HG02885 (cell line): ENCODE measurements around the gene NEB.
"Not testable (repeated sequence)": the region's sequence is repeated elsewhere in the genome, so short reads cannot be mapped to it uniquely, and the experiment has no call there.

Source experiments
- ATAC-seq: cut with Tn5 transposase; IDR thresholded peaks from one replicate; pipeline ENCODE4 v1.9.1; 2021; ENCODE audit warnings: mild to moderate bottlenecking; ENCODE audit not compliant: unreplicated experiment, poor library complexity

The NEB gene

GRCh38 chr2:151761687-151762086 lies 27.4 kb upstream of the NEB start:
- no peak for ATAC-seq

DNA sequence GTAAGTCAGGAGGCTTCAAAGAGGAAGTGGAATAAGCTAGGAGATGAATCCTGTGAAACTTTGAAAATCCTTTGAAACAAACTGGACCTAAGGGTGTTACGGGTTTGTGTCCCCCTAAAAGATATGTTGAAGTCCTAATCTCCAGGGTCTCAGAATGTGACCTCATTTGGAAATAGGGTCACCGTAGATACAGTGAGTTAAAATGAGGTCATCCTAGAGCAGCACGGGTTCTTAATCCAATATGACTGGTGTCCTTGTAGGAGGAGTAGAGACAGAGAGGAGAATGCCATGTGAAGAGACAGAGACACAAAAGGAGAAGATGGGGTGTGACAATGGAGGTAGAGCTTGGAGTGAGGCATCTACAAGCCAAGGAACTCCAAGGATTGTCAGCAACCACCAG lies 26.9 kb upstream of the NEB start:
- ATAC-seq: no peak

DNA sequence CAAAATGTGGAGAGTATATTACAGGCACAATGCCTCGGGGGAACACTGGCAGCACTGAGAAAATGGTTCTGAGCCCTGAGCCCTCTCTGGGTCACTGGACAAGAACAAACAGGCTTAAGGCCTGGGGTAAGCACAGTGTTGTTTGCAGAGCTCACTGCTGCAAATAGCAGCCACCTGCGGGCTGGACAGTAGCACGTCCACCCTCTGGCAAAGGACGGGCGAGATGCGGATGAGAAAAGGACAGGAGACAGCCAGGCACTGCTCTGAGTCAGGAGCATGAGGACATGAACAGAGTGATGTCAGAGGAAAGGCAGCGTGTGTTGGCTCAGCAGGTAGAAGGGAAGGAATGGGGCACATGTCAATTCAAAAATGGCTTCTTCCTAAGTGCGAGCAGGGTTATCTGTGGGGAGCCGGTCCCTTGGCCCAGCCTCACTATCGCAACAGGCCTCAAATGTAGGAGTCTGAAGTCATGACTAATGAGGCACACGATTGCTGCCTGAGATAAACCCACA lies 25.9 kb upstream of the NEB start:
- ATAC-seq: no peak

- no peak for ATAC-seq
These were observed 24.5 kb upstream of the NEB start for GRCh38 chr2:151758744-151759143.

GRCh38 chr2:151757861-151758260 lies 23.6 kb upstream of the NEB start:
- ATAC-seq: no peak

- no peak for ATAC-seq
These were observed 22.5 kb upstream of the NEB start for GRCh38 chr2:151756820-151757219.

DNA sequence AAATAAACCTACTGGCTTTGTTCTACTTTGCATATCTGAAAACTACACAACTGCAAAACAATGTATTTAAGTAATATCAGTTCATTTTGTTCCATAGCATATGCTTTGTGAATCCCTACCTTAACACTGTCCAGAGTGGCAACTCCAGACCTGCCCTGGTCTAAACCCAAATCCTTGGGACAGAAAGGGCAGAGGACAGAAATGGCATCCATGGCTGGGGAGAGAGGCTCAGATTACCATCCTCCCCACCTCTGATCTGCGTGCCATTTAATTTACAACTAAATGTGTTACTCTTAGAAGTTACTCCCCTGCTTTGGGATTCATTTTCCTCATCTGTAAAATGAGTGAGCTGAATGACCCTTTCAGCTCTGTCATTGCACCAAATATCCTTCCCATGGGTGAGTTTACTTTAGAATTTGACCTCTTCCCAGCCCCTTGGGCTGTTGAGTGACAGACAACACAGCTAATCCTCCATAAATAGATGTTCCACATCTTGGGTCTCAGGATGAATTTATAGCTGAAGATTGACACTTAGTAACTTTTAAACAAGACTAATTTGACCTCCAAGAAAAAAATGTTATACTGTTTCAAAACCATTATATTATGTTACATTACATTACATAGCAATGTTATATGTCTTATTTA lies 20.1 kb upstream of the NEB start:
- no peak for ATAC-seq

DNA sequence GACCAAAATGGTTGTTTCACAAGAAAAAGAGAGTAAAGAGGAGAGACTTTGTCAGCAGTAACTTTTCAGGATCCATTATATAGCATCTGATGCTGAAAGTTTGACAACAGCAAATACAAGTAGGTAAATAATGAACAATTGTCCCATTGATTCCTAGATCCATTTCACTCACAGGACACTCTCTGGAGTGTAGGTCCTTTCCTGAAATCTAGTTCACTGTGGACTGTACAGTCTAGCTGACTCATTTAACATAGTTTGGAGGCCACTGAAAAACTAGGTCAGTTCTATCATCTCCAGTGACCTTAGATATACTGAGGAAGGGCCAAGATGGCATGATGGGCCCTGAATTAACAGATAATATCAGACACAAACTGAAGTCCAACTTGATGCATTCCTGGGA lies 19.3 kb upstream of the NEB start:
- no peak for ATAC-seq

DNA sequence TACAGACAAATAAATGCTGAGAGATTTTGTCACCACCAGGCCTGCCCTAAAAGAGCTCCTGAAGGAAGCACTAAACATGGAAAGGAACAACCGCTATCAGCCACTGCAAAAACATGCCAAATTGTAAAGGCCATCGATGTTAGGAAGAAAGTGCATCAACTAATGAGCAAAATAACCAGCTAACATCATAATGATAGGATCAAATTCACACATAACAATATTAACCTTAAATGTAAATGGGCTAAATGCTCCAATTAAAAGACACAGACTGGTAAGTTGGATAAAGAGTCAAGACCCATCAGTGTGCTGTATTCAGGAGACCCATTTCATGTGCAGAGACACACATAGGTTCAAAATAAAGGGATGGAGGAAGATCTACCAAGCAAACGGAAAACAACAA lies 11.0 kb upstream of the NEB start:
- not testable (repeated sequence) for ATAC-seq

GRCh38 chr2:151730262-151730975 lies 3.9 kb downstream of the NEB start:
- ATAC-seq: peak; percentile 88

DNA sequence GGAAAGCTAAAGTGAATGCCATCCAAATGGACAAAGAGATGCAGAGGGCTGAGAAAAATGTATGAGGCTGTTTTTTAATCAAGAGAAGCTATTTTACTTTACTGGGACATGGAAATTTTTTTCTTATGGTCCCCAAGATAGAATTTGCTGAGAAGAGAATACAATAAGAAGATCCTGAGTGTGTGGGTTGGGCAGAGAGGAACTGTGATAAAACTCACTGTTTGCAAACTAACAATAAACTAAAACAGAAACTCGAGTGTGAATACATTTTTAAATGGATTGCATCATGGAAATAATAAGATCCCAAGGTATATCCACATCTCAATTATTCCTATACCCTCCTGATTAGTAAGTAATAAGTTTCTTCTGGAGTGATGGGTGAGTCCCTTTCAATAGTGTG lies 4.4 kb downstream of the NEB start:
- peak; percentile 56 for ATAC-seq

DNA sequence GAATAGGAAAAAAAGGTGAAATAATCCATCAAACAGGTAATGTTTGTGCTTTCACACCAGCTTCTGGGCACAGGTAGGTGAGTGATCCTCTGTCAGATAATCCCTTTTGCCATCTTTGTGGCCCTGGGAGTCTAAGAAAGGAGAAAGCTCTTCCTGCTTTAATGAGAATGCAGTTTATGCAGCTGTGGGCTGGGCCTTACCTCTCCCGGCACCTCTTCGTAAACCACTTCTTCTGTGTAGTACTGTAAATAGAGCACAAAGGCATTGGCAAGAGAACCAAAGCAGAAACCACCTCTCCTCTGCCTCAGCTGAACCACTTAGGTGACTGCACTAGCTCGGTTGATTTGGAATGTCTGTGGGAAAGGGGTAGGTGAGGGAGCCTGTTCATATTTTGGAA lies 4.9 kb downstream of the NEB start:
- ATAC-seq: no peak

GRCh38 chr2:151728804-151729414 lies 5.4 kb downstream of the NEB start:
- no peak for ATAC-seq

DNA sequence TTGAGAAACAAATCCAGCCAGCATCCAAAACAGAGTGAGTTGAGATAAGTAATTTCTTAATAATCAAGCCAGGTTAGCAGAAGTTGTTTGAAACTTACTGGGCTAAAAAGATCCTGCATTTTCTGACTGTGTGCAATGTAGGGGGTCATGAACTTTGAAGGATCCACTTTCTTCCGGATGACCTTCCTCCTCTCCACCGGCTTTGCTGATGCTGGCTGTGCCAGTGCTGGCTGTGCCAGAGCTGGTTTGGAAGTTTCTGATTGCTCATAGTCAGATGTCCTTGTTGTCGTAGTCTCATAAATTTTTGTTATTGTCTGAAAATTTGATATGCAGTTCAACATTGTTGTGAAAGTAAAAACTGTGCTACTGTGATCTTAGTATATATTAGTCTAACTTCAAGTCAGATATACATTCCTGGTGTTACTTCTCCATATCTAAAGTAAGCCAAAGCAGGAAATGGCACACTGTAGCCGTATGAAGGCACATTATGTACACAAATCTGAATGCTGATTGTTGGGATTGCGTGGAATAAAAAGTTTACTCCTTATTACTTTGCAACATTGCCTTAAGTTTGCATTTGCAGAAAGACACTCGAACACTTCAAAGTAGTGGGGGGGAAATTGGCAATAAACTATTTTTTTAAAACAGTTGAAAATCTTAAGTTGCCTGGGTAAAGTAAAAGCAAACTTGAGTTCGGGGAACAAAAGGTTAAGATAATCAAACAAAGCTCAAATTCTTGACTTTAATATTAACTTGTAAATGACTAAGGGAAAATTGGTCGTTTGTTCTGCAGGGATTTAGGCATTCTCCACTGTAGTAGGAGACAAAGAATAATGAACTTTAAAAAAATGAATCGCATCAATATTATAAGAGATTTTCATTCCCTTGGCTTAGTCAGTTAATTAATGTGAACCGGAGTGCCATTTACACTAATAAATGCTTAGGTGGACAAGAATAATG lies 6.4 kb downstream of the NEB start:
- no peak for ATAC-seq

DNA sequence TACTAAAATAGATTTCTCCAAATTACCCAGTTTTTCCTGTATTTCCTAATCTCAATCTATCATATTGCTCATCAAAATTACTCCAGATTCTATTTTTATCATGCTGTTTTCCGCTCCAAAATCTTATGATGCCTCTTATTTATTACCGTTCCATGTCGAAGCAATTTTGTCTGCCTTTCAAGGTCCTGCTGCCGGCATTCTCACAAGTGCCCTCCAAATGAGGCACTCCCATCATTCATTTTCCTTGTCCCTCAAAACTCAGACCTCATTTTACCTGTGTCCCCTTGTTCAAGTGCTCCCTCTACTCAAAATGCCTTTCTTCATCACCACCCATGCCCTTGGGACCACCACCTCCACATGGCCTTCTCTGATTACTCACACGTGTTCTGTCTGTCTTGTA lies 13.1 kb downstream of the NEB start:
- no peak for ATAC-seq

DNA sequence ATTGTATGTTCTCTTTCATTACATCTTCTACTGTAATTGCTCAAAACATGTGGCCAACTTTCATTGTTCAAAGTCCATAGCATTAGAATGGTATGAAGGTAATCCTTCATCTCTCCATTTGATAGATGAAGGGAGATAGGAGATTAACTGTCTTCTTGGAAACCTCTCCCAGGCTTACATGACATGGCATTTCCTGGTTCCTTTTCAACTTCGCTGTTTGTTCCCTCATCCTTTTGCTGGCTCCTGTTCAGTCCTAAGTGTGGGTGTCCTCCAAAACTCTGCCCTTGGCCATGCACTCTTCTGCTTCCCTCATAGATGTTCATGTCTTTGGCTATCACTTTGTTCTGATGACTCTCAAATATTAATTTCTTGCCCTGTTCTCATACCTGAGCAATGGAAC lies 13.8 kb downstream of the NEB start:
- ATAC-seq: no peak

GRCh38 chr2:151718796-151719195 lies 15.5 kb downstream of the NEB start:
- no peak for ATAC-seq

- ATAC-seq: no peak
These were observed 16.0 kb downstream of the NEB start for GRCh38 chr2:151718247-151718646.

DNA sequence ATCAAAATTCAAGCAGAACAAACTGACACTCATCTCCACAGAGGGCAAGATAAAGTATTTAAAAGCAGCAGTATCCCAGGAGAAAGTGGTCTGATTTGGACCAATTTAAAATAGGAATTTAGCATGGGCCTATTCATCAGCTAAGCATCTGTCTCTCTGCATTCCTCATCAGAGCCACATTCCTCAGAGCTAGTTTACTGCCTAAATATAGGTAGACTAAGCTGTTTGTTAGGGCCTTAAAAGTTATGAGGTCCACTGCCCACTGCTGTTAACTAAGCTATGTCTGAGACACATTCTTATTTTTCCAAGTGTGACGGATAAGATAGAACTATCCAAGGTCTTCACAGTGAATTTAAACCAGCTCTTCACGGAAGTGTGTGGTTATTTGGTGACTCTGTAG lies 17.6 kb downstream of the NEB start:
- no peak for ATAC-seq

DNA sequence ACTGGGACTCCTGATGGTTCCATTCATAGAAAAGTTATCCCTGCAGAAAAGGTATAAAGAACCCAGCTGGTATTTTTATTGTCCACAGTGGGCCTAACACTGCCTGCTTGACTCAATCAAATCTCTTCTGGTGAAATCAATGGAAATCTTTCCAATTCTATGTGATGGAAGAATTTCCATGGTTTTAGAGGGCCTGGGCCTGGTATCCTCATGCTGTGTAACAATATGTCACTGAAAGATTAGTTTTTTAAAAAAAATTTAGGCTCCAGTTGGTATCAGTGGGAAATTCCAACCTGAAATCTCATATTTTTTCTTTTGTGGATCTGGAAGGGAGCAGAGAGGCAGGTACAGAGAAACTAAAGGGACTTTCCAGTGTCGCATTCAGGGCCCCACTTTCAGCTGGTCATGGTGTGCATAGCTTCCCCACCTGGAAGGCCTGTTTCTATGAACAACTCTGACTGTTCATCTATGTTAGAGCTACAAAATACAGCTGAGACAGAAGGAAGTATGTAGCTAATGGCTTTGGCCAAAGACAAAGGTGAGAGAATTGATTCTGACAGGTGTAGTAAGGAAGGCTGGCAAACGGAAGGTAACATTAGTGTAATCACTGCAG lies 20.9 kb downstream of the NEB start:
- ATAC-seq: no peak
